Tibial nerve (tissue), 4 donors: ENCODE results near the gene LRFN5.

ENCODE experiments used
- CTCF ChIP-seq, 5 experiments: fragments of 200-600 bp in 3 of 5; fragments of 450-650 bp in 2 of 5; sonication (generic) in 3 of 5; IDR thresholded peaks; one replicate each; pipeline ENCODE4 v1.5.1; 2016 to 2019; ENCODE audit warnings: antibody characterized with exemption in 5 of 5, mild to moderate bottlenecking in 3 of 5, moderate library complexity in 2 of 5
- EP300 ChIP-seq, 2 donors: sonication (generic); formaldehyde crosslinking; IDR thresholded peaks; one replicate each; pipeline ENCODE4 v1.6.1; 2017; ENCODE audit warnings: antibody characterized with exemption in 2 of 2, mild to moderate bottlenecking in 1 of 2
- POLR2A ChIP-seq, 2 donors: fragments of 450-650 bp; IDR thresholded peaks; one replicate each; pipeline ENCODE4 v1.6.1; 2017; ENCODE audit warnings: antibody characterized with exemption in 2 of 2, mild to moderate bottlenecking in 2 of 2, moderate library complexity in 2 of 2

- TF ChIP-seq CTCF (IDR thresholded peaks at IDR 0.05) (no peak), POLR2A (IDR thresholded peaks at IDR 0.05) (no peak), EP300 (IDR thresholded peaks at IDR 0.05) (no peak)
Measured at GRCh38 chr14:41634286-41634685, 27.6 kb downstream of the LRFN5 start.
